GM19043 (cell line): ENCODE results near the gene SND1.

Experiments
- ATAC-seq: cut with Tn5 transposase; IDR thresholded peaks from one replicate; pipeline ENCODE4 v1.9.1; 2021; ENCODE audit warnings: low read depth; ENCODE audit not compliant: unreplicated experiment

Gene SND1

DNA sequence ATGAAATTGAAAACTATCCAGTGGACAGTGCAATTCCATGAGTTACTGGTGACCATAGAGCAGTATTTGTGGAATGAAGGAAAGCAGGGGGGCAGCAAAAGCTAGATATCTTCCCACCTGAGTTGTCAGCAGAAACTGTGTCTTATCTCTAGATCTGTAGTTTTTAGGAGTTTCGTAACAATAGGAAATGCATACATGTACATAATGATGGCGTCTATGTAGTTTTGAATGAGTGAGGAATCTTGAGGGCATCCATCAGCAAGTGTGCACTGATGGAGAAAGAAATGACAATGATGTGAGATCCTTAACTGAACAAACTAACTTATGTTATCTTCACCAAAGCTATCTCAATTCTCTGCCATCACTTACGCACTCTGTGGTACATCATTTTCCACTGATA lies 264.7 kb downstream of the SND1 start:
- no peak for ATAC-seq

GRCh38 chr7:127918130-127918529 lies 266.1 kb downstream of the SND1 start:
- no peak for ATAC-seq

- no peak for ATAC-seq
Measured at GRCh38 chr7:127920787-127921438, 268.9 kb downstream of the SND1 start.

DNA sequence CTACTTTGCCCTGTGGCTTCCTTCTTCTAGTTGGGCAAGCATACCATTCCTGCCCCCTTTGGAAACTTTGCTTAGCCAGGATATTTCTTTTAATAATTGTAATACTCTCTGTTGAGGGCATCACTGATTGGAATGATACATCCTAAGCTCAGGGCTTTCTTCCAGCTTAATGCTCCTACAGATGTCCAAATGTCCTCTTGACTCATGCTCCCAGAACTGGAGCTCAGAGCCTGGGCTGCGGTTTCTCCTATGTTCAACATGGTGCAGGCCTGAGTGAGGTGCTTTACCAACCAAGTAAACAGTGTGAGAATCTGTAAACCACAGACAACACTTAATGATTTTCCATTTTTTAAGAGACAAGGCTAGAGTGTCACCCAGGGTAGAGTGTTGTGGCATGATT lies 270.7 kb downstream of the SND1 start:
- no peak for ATAC-seq

GRCh38 chr7:127924874-127925273 lies 272.9 kb downstream of the SND1 start:
- no peak for ATAC-seq

DNA sequence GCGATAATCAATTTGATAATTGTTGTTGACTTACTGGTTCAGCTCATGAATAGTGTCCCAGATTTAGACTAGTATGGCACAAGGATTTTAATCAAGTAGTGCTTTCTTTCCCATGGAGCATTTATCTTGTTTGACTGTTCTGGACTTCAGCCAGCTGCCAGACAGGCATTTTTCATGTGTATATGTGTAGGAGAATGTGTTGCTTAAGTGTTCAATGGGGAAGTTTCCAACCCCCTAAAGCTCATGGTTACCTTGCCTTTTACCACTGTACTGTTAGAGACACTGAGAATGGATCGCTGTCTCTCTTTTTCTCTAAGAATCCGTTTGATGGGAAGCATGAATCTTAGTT lies 275.3 kb downstream of the SND1 start:
- ATAC-seq = no peak

GRCh38 chr7:127928222-127928621 lies 276.2 kb downstream of the SND1 start:
- no peak for ATAC-seq

DNA sequence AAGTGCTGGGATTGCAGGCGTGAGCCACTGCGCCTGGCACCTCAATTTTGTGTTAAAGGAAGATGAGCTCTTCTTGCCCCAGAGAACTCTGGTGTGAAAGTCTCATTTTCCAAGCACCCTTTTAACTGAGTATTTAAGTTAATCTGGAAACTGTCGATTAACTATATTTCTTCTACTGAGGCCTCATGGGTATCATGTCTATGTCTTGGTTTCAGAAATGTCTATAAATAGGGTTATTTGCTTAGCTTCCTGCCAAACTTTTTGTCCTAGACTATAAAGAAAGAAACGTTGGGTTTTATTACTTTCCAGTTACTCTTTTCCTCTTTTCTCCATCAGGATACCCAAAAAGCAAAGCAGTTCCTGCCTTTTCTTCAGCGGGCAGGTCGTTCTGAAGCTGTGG lies 276.9 kb downstream of the SND1 start:
- ATAC-seq = no peak

- no peak for ATAC-seq
Measured at GRCh38 chr7:127930341-127931328, 278.6 kb downstream of the SND1 start.

GRCh38 chr7:127932076-127932475 lies 280.1 kb downstream of the SND1 start:
- ATAC-seq = no peak

DNA sequence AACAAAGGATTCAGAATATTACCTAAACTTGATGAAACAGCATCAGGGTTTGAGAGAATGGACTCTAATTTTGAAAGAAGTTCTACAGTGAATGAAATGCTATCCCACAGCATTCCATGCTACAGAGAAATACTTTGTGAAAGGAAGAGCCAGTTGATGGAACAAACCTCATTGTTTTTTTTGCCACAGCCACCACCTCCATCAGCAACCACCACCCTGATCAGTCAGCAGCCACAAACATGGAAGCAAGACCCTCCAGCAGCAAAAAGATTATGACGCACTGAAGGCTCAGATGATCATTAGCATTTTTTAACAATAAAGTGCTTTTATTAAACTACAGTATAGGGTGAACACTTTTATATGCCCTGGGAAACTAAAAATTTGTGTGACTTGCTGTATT lies 280.5 kb downstream of the SND1 start:
- no peak for ATAC-seq

DNA sequence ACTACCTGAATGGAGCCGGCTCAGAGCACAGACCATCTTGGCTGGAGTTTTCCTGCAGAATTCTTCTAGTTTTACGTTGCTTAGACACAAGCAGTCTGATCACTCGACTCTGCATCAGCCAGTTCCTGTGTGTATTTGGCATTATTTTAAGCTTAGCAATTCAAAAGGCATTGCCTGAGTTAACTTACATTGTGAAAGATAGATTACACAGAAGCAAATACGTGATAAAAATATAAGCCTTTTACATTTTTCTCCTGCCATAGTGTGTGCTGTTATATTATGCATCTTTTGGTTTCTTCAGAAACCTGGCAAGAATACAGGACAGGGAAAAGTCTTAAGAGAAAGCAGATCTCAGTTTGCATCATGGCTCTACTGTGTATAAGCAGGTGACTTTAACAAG lies 281.2 kb downstream of the SND1 start:
- no peak for ATAC-seq

GRCh38 chr7:127934711-127935110 lies 282.7 kb downstream of the SND1 start:
- no peak for ATAC-seq

DNA sequence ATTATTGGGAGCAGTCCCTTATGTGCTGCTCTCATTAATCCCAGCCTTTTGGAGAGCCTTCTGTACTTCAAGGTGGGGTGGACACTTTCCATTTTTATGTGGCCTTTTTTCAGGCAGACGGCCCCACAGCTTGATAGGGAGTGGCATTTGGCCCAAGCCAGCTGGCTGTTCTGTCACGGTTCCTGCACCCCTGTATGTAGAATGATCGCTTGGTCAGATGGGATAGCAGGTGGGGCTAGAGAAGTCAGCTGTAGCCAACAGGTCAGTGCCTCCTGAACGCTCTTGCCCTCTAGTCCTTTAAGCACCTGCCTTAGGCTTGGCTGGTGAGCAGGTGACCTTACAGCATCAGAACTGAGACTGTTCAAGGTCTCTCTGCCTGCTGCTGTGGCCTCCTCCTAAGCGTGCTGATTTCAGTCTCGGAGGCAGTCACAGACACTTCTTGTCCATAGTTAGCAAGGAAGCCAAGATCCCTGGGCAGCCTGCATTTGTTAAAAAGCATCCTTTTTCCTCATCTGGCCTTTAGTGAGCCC lies 283.9 kb downstream of the SND1 start:
- ATAC-seq = no peak

- ATAC-seq = no peak
Measured at GRCh38 chr7:127937066-127937680, 285.2 kb downstream of the SND1 start.

GRCh38 chr7:127938588-127938987 lies 286.6 kb downstream of the SND1 start:
- no peak for ATAC-seq

DNA sequence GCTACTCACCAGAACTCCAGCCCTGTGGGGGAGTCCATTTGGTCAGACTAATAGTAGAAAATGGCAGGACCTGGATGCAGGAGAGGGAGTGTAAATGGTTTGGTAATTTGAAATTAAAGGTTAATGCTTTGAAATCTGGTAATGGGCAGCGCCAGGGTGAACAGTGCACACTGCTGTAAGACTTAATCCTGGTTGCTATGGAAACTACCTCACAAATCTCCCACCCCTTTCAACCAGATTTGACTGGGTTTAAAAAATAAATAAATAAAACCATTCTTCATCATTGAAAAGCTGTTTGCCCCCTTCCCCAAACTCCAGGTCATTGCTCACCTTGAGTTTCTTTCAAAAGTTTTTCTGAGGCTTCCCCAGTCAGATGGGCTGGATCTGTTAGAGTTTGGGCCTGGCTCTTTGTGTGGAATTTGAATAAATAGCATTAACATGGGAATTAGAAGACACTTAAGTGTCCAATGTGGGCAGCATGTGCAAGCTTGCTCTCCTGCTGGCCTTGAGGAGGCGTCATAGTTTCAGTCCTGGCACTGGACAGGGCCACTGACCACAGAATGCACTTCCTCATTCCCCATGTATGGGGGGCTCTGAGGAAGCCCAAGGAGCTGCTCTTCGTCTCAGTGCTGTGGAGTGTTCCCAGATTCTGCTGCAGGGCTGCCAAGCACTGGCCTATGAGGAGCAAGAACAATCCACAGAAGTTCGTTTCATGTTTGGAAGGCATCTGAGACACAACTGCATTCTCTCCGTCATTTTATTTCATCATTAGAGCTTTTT lies 288.6 kb downstream of the SND1 start:
- no peak for ATAC-seq

- ATAC-seq = no peak
Measured at GRCh38 chr7:127941476-127942210, 289.6 kb downstream of the SND1 start.

DNA sequence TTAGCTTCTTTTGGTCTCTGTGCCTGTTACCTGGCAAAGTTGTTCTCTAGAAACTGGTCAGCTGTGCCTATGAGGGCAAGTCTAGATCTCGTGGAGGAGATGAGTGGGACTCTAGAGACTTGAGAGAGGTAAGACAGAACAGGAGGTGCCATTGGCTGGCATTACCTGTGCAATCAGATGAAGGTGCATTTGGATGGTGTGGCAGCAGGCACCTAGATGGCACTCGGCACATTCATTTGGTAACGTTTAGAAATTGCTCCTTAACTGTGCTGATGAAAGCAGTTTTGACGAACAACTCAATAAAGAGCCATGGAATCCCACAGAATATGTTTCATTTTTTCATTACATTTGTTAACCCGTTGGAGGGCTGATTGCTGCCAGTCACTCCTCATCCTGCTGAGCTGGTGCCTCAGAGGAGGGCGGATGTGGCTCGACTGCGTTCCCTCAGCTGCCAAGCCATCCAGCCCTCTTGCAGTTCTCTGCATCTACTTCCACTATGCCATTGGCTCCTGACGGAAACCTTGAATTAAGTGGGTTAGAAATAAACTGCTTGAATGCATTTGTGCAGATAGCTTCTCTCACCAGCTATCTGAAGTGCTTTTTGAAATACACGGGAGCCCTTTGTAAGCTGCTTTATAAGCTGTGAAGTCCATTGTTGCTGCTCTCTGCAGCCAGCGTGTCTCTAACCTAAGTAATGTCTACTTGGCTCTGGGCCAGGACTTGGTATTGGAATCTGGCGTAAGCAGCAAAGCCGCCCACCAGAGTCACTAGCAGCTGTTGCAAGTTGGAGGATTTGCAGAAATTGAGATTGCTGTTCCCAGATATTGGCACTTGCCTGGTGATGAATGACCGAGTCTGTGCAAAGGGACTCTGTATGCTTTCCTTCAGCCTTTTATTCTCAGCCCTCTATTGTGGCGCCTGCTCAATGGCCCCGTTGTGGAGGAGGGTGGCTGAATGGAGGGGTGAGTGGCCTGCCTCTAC lies 291.8 kb downstream of the SND1 start:
- ATAC-seq = no peak
